ENCODE measurements around the gene CCND2.

The CCND2 gene

GRCh38 chr12:4308334-4308950 lies 34.9 kb downstream of the CCND2 start:
- Histone ChIP-seq H2AFZ (ENCODE audit: low read length, unreplicated experiment) (peak overlapping the region; percentile 73), H3K36me3 (ENCODE audit: insufficient read depth, low read length) (no peaks in the 10 kb centered on the region), H3K79me2 (ENCODE audit: control insufficient read depth, insufficient read depth, low read length, unreplicated experiment) (no peaks in the 10 kb centered on the region), H3K27ac (ENCODE audit: low read depth, low read length) (no peak overlapping the region), H3K4me3 (ENCODE audit: low read depth, low read length) (peak overlapping the region; percentile 57; the same call in 1 of the 2 replicates), H3K4me1 (ENCODE audit: control insufficient read depth, insufficient read depth, low read length, unreplicated experiment) (peaks cover 10% of the 10 kb centered on the region), H3K27me3 (ENCODE audit: insufficient read depth, low read length) (no peaks in the 10 kb centered on the region)

DNA sequence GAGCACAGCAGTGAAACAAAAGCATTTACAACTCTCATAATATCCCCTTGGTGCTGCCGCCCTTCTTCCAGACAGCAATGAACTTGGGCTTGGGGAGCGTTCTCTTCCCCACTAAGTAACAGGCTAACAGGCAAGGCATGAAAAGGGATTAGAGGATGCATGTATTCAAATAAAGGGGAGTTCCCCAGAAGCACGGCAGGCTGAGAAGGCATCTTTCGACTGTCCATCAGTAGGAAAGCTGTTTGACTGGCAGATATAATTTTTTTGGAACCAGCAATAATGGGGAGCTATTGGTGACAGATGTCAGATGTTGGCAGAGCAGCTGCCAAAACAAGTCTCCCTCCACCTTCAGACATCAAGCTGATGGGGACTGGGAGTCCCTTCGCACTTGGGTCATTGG lies 38.2 kb downstream of the CCND2 start:
- Histone ChIP-seq H3K4me3 (ENCODE audit: low read depth, low read length) (no peak overlapping the region), H2AFZ (ENCODE audit: low read length, unreplicated experiment) (no peak overlapping the region), H3K27me3 (ENCODE audit: insufficient read depth, low read length) (no peaks in the 10 kb centered on the region), H3K27ac (ENCODE audit: low read depth, low read length) (no peak overlapping the region), H3K36me3 (ENCODE audit: insufficient read depth, low read length) (no peaks in the 10 kb centered on the region), H3K79me2 (ENCODE audit: control insufficient read depth, insufficient read depth, low read length, unreplicated experiment) (no peaks in the 10 kb centered on the region), H3K4me1 (ENCODE audit: control insufficient read depth, insufficient read depth, low read length, unreplicated experiment) (peaks cover 10% of the 10 kb centered on the region)

DNA sequence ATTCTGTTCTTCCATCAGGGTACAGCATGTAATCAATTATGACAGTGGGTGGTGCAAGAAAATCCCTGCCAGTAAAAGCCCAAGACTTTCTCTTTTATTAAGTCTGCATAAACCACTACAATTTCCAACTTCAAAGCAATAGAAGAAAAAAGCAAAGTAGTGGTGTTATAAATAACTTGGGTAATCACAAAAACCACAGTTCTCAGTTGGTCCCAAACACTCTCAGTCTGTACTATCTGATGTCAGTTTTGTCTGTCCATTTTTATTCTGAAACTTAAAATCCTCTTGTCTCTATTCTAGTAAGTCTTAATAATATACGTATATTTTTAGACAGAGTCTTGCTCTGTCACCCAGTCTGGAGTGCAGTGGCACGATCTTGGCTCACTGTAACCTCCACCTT lies 38.7 kb downstream of the CCND2 start:
- Histone ChIP-seq H2AFZ (ENCODE audit: low read length, unreplicated experiment) (no peak overlapping the region), H3K27me3 (ENCODE audit: insufficient read depth, low read length) (no peaks in the 10 kb centered on the region), H3K4me3 (ENCODE audit: low read depth, low read length) (no peak overlapping the region), H3K79me2 (ENCODE audit: control insufficient read depth, insufficient read depth, low read length, unreplicated experiment) (no peaks in the 10 kb centered on the region), H3K36me3 (ENCODE audit: insufficient read depth, low read length) (no peaks in the 10 kb centered on the region), H3K4me1 (ENCODE audit: control insufficient read depth, insufficient read depth, low read length, unreplicated experiment) (peaks cover 10% of the 10 kb centered on the region), H3K27ac (ENCODE audit: low read depth, low read length) (no peak overlapping the region)

DNA sequence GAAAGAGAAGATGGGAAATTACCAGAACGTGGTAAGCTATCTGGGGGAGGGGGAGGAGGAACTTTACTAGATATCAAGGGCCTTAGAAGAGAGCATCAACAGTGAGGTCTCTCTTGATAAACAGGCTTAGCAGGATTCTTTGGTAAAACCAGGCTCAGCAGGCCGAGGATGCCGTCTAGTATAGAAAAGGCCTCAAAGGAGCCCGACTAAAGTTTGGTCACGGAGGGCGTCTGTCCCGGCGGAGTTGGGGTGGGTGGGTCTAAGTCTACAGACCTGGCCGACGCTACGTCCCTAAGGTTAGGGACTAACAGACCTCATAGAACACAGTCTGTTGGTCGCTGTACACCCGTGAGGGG lies 46.9 kb downstream of the CCND2 start:
- peak overlapping the region; percentile 95 for H2AFZ ChIP-seq (ENCODE audit: low read length, unreplicated experiment)
- peak overlapping the region; percentile 93 for H3K4me3 ChIP-seq (ENCODE audit: low read depth, low read length)
- peak overlapping the region; percentile 24; the same call in 1 of the 2 replicates for H3K27ac ChIP-seq (ENCODE audit: low read depth, low read length)
- H3K36me3 ChIP-seq (ENCODE audit: insufficient read depth, low read length) = no peaks in the 10 kb centered on the region
- no peaks in the 10 kb centered on the region for H3K27me3 ChIP-seq (ENCODE audit: insufficient read depth, low read length)
- H3K79me2 ChIP-seq (ENCODE audit: control insufficient read depth, insufficient read depth, low read length, unreplicated experiment) = peaks cover 27% of the 10 kb centered on the region
- H3K4me1 ChIP-seq (ENCODE audit: control insufficient read depth, insufficient read depth, low read length, unreplicated experiment) = peaks cover 6% of the 10 kb centered on the region

DNA sequence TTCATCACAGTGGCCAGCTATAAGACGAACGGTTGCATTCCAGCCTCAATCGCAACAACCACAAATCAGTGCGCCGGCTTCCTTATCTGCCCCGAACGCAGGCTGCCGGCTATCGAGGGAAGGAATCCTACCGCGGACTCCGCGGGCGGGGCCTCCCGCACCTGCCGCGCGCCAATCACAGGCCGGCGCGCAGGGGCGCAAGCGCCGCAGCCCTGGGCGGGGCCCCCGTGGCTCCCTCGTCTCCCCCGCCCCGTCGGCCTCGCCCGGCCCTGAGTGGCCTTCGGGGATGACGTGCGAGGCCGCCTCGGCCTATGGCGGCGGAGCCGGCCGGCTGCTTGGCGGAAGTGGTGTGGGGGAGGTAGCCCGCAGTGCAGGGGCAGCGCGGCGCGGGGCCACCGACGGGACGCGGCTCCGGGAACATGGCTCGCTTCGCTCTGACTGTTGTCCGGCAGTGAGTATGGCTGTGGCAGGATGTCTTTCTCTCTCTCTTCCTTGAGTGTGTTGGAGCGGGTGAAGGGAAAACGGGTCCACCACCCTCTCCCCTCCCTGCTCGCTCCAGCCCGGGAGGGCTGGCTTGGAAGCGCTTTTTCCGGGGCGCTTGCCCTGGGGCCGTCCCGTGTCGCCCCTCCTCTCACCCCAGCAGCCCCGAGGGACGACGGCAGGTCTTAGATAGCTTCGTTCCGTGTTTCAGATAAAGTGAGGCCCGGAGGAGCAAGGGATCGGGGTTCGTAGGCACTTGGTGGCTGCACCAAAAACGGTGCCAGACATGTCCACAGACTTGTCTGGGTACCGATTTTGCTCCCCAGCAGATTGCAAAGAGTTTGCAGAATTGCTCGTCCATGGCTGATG lies 47.5 kb downstream of the CCND2 start, which contains the start of gene TIGAR:
Gene TIGAR, plus strand, starts transcription at position 361 of the 849 bp plus-strand sequence. Its CDS starts 59 bp downstream, at position 420.
- Histone ChIP-seq H3K27ac (ENCODE audit: low read depth, low read length) (peak within 1 kb of the TSS; percentile 38), H3K4me1 (ENCODE audit: control insufficient read depth, insufficient read depth, low read length, unreplicated experiment) (peaks cover 6% of the 10 kb centered on the region), H2AFZ (ENCODE audit: low read length, unreplicated experiment) (peak within 1 kb of the TSS; percentile 95), H3K4me3 (ENCODE audit: low read depth, low read length) (peak within 1 kb of the TSS; percentile 93), H3K36me3 (ENCODE audit: insufficient read depth, low read length) (0 out of 2 replicates have a peak, but pooled peaks cover 4% of the 10 kb centered on the region), H3K79me2 (ENCODE audit: control insufficient read depth, insufficient read depth, low read length, unreplicated experiment) (peaks cover 32% of the 10 kb centered on the region), H3K27me3 (ENCODE audit: insufficient read depth, low read length) (no peaks in the 10 kb centered on the region)

DNA sequence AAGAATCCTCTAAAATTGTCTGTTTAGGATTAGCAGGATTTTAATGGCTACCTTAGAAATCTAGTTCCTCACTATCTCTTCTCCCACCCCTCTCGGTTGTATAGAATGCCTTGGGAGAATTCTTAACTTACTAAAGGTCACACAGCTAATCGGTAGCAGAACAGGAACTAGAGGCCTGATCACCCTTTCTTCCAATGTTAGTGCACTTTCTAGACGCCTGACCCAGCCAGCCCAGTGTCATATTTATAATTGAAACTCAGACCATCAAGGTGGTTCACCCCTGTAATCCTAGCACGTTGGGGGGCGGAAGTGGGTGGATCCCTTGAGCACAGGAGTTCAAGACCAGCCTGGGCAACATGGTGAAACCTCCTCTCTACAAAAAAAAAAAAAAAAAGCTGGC lies 49.2 kb downstream of the CCND2 start:
- H3K4me1 ChIP-seq (ENCODE audit: control insufficient read depth, insufficient read depth, low read length, unreplicated experiment) = peaks cover 6% of the 10 kb centered on the region
- peaks cover 44% of the 10 kb centered on the region for H3K79me2 ChIP-seq (ENCODE audit: control insufficient read depth, insufficient read depth, low read length, unreplicated experiment)
- no peaks in the 10 kb centered on the region for H3K27me3 ChIP-seq (ENCODE audit: insufficient read depth, low read length)
- H3K27ac ChIP-seq (ENCODE audit: low read depth, low read length) = no peak overlapping the region
- H2AFZ ChIP-seq (ENCODE audit: low read length, unreplicated experiment) = no peak overlapping the region
- peak overlapping the region; percentile 93 for H3K4me3 ChIP-seq (ENCODE audit: low read depth, low read length)
- 0 out of 2 replicates have a peak, but pooled peaks cover 4% of the 10 kb centered on the region for H3K36me3 ChIP-seq (ENCODE audit: insufficient read depth, low read length)
